Mammary epithelial cell (primary cell): ENCODE data around the gene ITPR3.

Source experiments
- EZH2 ChIP-seq: IDR thresholded peaks from 2 replicates; pipeline ENCODE4 v1.6.1; 2012; ENCODE audit warnings: low read length, inconsistent platforms, borderline replicate concordance
- TF ChIP-seq, protein P1 (sequence below), 2 donors: IDR thresholded peaks in 1 of 2; conservative IDR thresholded peaks in 1 of 2; 2 replicates each; pipeline ENCODE4 v1.5.1; 2011 to 2012; ENCODE audit warnings: inconsistent platforms in 2 of 2, low read length in 2 of 2, mild to moderate bottlenecking in 2 of 2, control low read depth in 1 of 2, low read depth in 1 of 2; ENCODE audit not compliant: insufficient read depth in 1 of 2; ENCODE audit errors: extremely low read depth in 1 of 2

DNA sequence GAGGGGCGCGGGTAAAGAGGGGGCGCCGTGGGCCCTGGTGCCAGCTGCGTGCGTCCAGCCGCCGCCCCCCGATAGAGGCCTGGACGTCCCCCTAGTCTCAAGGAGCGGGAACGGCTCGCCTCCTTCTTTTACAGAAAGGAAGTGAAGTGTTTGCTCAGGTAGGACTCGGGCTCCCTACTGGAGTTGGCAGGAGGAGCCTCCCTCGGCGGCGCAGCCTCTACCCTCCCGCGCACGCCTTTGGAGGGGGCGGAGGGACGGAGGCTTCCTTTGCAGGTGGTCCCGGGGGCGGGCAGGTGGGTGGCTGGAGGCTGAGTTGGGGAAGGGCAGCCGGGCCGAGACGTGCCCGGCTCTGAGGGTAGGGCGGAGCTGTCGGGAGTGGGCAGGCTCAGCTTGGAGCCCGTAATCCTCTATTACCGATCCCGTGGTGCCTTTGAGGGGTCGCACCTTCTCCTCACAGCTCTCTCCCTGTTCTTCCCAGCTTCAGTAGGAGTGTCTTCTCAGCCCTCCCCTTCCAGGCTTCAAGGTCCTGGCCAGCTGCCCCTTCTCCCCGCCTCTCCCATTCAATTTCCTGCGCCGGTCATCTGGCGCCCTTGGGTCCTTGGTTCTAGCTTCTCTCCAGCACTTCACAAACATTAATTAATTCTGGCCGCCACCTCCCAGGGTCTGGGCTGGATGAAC lies 728 bp downstream of the ITPR3 start:
- TF ChIP-seq, protein P1, sequence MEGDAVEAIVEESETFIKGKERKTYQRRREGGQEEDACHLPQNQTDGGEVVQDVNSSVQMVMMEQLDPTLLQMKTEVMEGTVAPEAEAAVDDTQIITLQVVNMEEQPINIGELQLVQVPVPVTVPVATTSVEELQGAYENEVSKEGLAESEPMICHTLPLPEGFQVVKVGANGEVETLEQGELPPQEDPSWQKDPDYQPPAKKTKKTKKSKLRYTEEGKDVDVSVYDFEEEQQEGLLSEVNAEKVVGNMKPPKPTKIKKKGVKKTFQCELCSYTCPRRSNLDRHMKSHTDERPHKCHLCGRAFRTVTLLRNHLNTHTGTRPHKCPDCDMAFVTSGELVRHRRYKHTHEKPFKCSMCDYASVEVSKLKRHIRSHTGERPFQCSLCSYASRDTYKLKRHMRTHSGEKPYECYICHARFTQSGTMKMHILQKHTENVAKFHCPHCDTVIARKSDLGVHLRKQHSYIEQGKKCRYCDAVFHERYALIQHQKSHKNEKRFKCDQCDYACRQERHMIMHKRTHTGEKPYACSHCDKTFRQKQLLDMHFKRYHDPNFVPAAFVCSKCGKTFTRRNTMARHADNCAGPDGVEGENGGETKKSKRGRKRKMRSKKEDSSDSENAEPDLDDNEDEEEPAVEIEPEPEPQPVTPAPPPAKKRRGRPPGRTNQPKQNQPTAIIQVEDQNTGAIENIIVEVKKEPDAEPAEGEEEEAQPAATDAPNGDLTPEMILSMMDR (conservative IDR thresholded peaks at IDR 0.05 in 1 of 2, IDR thresholded peaks at IDR 0.05 in 1 of 2; ENCODE audit: extremely low read depth in 1 of 2, insufficient read depth in 1 of 2, low read depth in 1 of 2, low read length in 2 of 2) = no peak
- no peak for TF ChIP-seq EZH2
